Activated CD8-positive, alpha-beta memory T cell treated with anti-CD3 and anti-CD28 coated beads, Interleukin-2, amount 50 U/mL, for 48 hours (primary cell): ENCODE results near the gene MACROD2.

Source experiments
- DNase-seq: peaks from one replicate; pipeline ENCODE4 v3.0.0-alpha.2; 2020

The MACROD2 gene

GRCh38 chr20:14783766-14784165 is 788.5 kb downstream of the MACROD2 start:
- no peak for DNase-seq

DNA sequence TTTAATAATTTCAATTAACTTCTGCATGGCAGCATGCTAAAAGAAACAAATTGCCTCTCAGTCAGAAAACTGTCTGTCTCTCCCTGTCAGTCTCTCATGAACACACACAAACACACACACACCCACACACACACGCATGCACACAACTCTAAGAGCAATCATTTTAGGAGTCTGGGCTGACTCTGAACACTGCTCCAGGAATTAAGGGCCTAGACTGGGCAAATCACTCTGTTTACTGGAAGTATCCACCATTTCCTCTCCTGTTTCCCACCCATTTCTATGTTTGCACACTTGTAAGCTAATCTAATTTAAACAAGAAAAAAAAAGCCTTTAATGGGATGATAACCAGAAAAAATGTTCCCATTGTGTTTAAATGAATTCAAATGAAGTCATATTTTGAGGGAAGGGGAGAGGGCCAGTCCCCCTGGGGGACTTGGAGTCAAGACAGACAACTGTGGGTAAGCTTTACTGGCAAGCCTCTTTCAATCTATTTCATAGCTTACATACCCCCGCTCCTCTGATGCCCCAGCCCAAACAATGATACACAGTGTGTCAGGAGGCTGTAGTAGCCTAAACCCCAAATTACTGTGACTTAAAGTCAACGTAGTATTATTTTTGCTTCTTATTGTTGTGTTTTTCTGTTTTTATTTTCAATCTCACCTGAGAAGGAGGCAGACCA is 789.9 kb downstream of the MACROD2 start:
- no peak for DNase-seq

GRCh38 chr20:14790190-14790589 is 794.9 kb downstream of the MACROD2 start:
- DNase-seq, result no peak

DNA sequence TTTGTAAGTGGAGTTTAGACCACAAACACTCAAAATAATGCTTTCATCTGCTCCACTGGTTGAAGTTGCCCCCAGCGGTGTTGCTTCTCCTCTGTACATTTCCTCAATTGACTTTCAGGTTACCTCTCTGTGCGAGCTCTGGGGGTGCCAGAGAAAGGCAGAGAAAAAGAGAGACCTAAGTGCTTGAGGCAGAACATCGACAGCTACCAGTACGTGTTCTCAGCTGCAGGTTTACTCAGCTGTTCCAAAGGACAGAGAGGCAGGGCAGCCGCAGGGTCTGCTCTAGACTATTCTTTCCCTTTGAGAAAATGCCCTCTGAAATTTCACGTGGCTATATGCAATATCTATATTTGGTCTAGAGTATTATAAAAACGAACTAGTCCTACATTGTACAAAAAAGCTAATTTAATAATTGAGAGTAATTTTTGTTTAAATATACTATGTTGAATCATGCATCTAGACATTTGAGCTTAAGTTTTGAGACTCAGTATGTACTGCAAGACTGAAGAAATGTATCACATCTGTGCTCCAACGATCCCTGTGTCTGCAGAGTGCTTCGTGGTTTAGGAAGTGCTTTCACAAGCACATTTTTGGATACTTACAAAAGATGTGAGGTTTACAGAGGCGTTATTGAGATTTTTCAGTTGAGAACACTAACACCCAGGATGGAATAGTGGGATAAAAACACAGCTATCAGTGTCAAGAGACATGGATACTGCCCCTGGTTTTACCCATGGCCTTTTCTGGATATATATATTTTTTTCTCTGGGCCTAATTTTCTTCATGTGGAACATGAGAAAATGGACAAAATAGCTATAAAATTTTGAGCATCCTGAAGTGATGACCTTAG is 795.7 kb downstream of the MACROD2 start:
- DNase-seq, result no peak

- DNase-seq, result no peak
These were observed 797.6 kb downstream of the MACROD2 start for GRCh38 chr20:14792915-14793314.

DNA sequence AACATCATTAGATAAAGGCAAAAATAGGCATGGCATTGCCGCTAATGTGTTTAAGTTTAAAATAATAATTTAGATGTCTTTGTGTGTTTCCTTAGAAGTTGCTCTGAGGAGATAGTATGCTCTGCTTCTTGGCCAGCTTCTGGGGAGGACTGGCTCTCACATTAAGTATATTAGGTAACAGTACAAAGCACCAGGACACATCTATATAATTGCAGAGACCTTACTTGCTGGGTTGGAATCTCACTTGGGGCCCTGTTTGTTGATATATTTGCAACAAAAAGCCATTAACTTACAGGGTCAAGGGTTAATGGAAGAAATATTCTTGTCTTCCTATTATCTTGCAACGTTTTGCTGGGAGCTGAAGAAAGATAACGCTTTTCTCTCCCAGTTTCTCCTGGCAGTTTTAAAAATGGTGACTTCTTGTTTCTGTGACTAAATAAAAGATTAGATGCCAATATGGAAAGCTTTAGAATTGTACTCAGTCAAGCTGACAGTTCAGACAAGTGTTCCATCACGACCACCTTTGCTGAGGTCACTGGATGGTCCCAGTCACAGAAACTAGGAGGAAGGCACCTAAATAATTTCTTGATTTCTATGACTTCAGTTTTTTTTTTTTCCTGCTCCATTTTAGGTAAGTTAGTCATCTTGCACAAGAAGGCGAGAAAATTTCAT is 804.4 kb downstream of the MACROD2 start:
- no peak for DNase-seq

DNA sequence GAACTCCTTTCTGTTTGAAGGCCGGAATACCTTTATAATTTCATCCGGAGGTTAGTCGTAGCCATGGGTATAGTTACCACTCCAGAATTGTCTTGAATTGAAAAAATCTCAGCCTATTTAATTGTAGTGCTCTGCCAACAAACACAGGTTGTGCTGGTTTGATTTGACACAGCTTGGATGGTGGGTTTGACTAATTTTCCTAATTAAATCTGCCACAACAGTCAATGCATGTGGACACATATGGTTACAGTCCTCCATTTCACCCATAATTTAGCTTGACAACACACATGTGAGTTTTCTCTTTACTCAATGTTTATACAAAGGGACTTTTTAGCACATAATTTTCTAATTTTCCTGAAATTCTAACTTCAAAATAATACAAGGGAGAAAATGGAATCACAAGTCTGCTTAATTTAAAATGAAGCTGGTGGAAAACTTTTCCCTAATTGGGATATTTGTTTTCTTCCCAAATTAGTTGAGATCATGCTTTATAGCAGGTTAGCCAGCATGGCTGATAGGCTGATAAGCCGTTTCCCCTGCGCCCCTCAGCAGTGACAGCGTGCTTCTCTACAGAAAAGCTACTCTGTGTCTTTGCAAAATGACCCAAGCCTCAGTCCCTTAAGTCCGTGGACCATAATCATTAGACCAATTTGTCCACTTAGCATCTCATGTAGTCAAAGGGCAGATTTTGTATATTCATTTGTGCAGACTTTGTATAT is 805.5 kb downstream of the MACROD2 start:
- no peak for DNase-seq

DNA sequence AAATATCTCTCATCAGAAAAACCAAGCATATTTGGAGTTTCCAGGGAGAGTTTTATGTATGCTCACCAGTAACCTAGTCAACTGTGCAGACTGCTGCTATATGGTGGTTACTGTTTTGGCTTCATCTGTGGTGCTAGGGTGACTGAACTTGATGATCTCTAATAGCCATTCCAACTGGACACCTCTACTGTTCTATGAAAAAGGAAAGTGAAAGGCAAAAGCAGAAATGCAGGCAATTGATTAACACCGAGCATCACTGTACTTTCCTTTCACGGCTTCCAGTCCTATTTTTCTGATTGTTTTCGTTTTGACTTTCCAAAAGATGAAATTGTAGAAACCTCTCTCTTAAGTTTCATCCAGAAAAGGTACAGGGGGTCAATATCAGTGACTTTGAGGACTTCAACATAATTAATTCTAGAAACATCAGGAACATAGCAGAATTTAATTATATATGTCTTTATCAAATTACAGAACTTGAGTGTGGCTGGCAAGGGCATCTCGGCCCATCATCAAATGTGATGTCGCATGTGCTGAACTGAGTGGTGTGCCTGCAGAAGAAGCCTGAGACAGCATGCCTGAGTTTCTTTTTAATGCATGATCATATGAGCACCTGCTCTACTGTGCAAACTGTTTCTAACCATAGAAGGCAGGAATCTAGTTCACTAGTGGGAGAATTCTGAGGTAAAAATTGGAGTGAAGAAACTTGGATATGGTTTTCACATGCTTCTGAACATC is 806.4 kb downstream of the MACROD2 start:
- no peak for DNase-seq

- no peak for DNase-seq
These were observed 811.9 kb downstream of the MACROD2 start for GRCh38 chr20:14807224-14807623.

DNA sequence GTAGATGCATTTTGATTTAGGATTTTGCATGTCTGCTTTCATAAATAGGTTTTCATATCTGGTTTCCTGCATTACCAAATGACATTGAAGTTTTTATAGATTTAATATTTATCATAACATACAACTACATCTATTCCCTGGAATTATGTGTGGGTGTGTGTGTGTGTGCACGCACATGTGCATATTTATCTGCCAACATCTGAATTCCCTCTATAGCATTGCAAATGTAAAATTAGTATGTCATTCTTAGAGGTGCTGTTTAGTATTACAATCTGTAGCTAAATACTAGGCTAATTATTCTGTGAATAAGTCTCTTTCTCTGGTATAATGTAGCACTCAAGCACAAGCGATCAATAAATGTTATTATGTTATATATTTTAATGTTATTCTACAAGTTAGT is 820.0 kb downstream of the MACROD2 start:
- DNase-seq, result no peak

GRCh38 chr20:14816471-14816870 is 821.2 kb downstream of the MACROD2 start:
- no peak for DNase-seq

GRCh38 chr20:14817101-14817500 is 821.8 kb downstream of the MACROD2 start:
- no peak for DNase-seq

DNA sequence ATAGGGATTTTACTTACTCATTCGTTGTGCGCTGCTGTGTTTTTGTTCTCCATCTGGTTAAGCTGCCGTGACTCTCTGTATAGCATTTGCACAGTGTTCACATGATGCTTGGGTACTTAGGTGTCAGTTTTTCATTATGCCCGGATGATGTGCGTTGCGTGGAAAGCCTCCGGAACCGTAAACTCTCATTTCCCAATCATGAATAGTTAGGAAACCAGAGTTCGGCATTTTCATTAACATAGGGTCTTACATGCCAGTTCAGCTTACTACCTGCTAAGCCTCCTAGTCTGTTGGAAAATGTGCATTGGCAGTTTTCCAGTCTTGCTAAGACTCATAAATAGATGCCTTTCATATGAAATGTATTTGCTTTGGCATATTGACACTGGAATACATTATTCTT is 825.5 kb downstream of the MACROD2 start:
- no peak for DNase-seq

- DNase-seq, result no peak
These were observed 825.9 kb downstream of the MACROD2 start for GRCh38 chr20:14821251-14821650.

GRCh38 chr20:14824996-14825395 is 829.7 kb downstream of the MACROD2 start:
- DNase-seq, result no peak

GRCh38 chr20:14826543-14827313 is 831.4 kb downstream of the MACROD2 start:
- DNase-seq, result no peak

GRCh38 chr20:14828459-14828858 is 833.1 kb downstream of the MACROD2 start:
- DNase-seq, result no peak

GRCh38 chr20:14829906-14830305 is 834.6 kb downstream of the MACROD2 start:
- no peak for DNase-seq

DNA sequence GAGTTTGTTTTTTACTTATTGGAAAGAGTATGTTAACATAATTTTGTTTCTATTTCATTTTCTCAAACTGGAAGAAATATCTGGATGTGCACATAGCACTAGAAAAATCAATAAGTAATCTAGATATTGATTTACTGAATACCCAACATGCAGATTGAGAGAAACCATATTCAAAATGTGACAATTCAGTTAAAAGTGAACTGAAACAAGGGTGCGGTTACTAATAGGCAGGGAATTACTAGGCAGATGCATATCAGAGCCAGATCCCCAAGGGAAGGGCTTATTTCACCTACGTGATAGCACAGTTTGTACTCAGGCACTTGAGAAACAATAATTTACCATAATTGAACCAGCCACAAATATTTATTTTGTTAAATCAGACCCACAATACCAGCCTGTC is 835.1 kb downstream of the MACROD2 start:
- no peak for DNase-seq

DNA sequence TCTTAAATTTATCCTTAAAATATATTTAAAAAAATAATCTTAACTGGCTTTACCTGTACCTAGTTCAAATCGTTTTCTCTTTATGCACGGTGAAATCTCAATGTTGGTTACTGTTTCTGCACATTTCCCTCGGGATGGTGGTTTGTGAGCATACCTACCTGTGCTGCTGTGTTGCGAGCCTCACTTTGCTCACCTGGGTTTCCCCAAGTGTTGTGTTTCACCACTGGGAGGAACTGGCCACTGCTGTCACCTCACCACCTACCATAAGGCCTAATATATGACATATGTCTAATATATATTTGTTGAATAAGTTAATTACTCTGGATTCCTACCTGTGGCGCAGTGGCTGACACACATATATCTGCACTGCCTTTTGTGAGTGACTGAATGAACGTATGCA is 835.6 kb downstream of the MACROD2 start:
- no peak for DNase-seq

DNA sequence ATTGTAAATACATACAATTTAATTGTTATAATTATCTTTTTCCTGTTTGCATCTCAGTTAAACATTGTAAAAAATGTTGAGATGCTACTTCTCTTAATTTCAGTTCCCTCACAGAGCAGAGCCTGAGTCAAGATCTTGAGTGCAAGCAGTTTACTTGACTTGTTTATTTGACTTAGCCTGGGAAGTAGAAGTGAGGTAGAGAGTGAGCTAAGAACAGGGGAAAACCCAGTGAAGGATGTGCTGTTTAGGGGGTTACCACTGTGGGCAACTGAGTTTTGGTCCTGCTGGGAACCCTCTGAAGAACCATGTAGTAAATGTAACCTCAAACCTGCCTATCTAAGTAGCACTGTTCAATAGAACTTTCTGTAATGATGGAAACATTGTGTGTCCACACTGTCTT is 837.3 kb downstream of the MACROD2 start:
- DNase-seq, result no peak
